Activated CD4-positive, alpha-beta T cell treated with anti-CD3 and anti-CD28 coated beads, Interleukin-2, amount 10 ng/mL, durations not matched to agents 24 days and 14 days (primary cell): ENCODE results near the gene FBXO44. TPM values are rescaled to one million over a fixed set of nuclear protein-coding genes. Genes with fewer than 3 reads are reported as not detected.

Source experiments
- DNase-seq: peaks from one replicate; pipeline ENCODE4 v3.0.0; 2022
- H3K27ac Mint-ChIP-seq: one replicate; pipeline ENCODE4 v1.8.0; 2022; ENCODE audit warnings: mild to moderate bottlenecking, mixed read lengths
- H3K27me3 Mint-ChIP-seq: one replicate; pipeline ENCODE4 v1.8.0; 2022; ENCODE audit warnings: mixed read lengths
- H3K36me3 Mint-ChIP-seq: one replicate; pipeline ENCODE4 v1.8.0; 2022; ENCODE audit warnings: low read depth, mild to moderate bottlenecking, mixed read lengths
- H3K4me1 Mint-ChIP-seq: one replicate; pipeline ENCODE4 v1.8.0; 2021; ENCODE audit warnings: mixed read lengths
- H3K4me3 Mint-ChIP-seq: one replicate; pipeline ENCODE4 v1.8.0; 2022; ENCODE audit warnings: mild to moderate bottlenecking, moderate library complexity, mixed read lengths
- H3K9me3 Mint-ChIP-seq: one replicate; pipeline ENCODE4 v1.8.0; 2021; ENCODE audit warnings: mixed read lengths
- intact Hi-C: fragments of 100-400 bp; cut with micrococcal nuclease; formaldehyde crosslinking; loops from one replicate; pipeline ENCODE4 v1.15.1; 2023
- total RNA-seq: library from RNA; stranded (reverse); gene quantifications from 2 replicates; pipeline ENCODE4 v1.2.3, GENCODE V29; 2022

Gene FBXO44
- total RNA-seq, 1 donor from 2014 or later, result 20.6 TPM

DNA sequence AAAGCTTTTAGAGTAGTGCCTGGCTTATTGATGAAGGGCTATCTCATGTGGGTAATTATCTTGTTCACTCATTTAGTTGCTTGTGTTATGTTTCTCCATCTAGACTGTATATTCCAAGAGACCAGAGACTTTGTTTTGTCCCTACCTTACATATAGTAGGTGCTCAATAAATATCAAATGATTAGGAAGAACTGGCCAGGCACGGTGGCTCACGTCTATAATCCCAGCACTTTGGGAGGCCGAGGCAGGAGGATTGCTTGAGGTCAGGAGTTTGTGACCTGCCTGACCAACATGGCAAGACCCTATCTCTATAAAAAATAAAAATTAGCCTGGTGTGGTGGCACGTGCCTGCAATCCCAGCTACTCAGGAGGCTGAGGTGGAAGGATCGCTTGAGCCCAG, 9.4 kb upstream of the FBXO44 start:
- no peak for DNase-seq
- Mint-ChIP-seq H3K27me3 (peaks cover 17% of the 10 kb centered on the region), H3K9me3 (no peaks in the 10 kb centered on the region), H3K36me3 (no peaks in the 10 kb centered on the region), H3K4me3 (no peak overlapping the region), H3K4me1 (peaks cover 7% of the 10 kb centered on the region), H3K27ac (no peak overlapping the region)
- intact Hi-C loops, result loop anchor here (1.0 kb wide), 2 partner anchors 309 to 608 kb away; no protein-coding TSS in a partner anchor

- H3K36me3 Mint-ChIP-seq, result no peaks in the 10 kb centered on the region
- peak; percentile 94 for DNase-seq
- H3K4me1 Mint-ChIP-seq, result peaks cover 8% of the 10 kb centered on the region
- peaks cover 16% of the 10 kb centered on the region for H3K27me3 Mint-ChIP-seq
- no peak overlapping the region for H3K4me3 Mint-ChIP-seq
- intact Hi-C loops, result loop anchor here (1.0 kb wide), 2 partner anchors 309 to 608 kb away; no protein-coding TSS in a partner anchor
- H3K27ac Mint-ChIP-seq, result no peak overlapping the region
- H3K9me3 Mint-ChIP-seq, result no peaks in the 10 kb centered on the region
Observed at GRCh38 chr1:11645670-11646265, 8.9 kb upstream of the FBXO44 start.

DNA sequence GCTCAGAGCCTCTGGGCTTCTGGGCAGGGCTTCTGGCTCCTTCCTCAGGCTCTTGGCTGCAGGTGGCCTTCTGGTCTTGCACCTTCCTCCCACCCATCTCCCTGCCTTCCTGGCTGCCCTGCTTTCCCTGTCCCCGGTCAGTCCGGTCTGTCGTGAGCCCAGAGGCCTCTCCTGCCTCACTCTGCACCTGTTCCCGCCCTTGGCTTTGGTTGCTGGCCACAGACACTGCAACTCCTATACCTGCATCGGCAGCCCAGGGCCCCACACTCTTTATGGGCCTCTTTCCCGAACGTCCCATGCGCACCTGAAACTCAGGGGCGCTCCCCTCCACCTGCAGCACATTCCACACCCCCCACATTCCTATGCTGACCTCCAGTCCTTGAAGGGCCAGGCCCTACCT, 8.4 kb upstream of the FBXO44 start:
- DNase-seq, result no peak
- intact Hi-C loops, result no loop called here
- H3K27me3 Mint-ChIP-seq, result peaks cover 20% of the 10 kb centered on the region
- no peaks in the 10 kb centered on the region for H3K9me3 Mint-ChIP-seq
- no peaks in the 10 kb centered on the region for H3K36me3 Mint-ChIP-seq
- H3K4me3 Mint-ChIP-seq, result no peak overlapping the region
- no peak overlapping the region for H3K27ac Mint-ChIP-seq
- peaks cover 12% of the 10 kb centered on the region for H3K4me1 Mint-ChIP-seq

DNA sequence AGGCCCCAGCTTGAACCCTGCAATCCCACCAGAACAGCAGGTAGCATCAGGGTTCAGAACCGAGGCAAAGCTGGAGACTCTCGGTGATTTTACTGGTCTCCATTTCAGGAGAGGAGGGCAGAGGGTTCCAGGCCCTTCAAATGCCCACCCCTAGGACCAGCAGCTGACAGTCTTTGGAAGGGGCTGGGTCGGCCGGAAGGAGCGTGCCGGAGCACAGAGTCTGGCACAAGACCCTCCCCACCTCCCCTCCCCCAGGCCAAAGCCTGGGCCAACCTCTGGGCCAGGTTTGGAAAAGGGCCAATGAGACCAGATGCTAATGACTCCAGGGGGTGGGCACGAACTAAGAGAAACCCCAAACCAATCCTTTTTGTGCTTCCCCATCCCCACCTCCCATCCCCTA, 7.3 kb upstream of the FBXO44 start:
- no peak for DNase-seq
- intact Hi-C loops, result no loop called here
- no peaks in the 10 kb centered on the region for H3K9me3 Mint-ChIP-seq
- no peak overlapping the region for H3K4me3 Mint-ChIP-seq
- H3K27me3 Mint-ChIP-seq, result peaks cover 22% of the 10 kb centered on the region
- peaks cover 11% of the 10 kb centered on the region for H3K4me1 Mint-ChIP-seq
- H3K36me3 Mint-ChIP-seq, result no peaks in the 10 kb centered on the region
- no peak overlapping the region for H3K27ac Mint-ChIP-seq

DNA sequence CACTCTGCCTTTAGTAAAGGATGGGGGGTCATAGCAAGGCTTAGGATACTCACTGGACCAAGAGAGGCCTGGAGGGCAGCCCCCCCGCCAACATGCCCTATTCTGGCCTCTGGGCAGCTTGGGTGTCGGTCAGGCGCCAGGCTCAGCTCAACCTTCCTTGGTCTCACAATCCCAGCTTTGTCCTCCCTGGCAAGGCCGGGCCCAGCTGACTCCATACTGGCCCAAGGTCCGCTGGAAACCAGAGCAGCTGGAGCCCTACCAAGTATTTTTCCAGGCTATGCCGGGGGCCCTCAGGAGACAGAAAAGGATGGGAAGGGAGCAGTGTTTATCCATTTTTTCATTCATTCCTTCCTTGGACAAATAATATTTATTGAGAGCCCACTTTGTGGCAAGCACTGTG, 6.6 kb upstream of the FBXO44 start:
- H3K27me3 Mint-ChIP-seq, result peaks cover 21% of the 10 kb centered on the region
- intact Hi-C loops, result no loop called here
- no peaks in the 10 kb centered on the region for H3K36me3 Mint-ChIP-seq
- no peak overlapping the region for H3K4me3 Mint-ChIP-seq
- H3K27ac Mint-ChIP-seq, result no peak overlapping the region
- DNase-seq, result no peak
- H3K4me1 Mint-ChIP-seq, result peaks cover 10% of the 10 kb centered on the region
- H3K9me3 Mint-ChIP-seq, result no peaks in the 10 kb centered on the region

- H3K27me3 Mint-ChIP-seq, result peaks cover 21% of the 10 kb centered on the region
- peaks cover 10% of the 10 kb centered on the region for H3K4me1 Mint-ChIP-seq
- H3K36me3 Mint-ChIP-seq, result no peaks in the 10 kb centered on the region
- H3K9me3 Mint-ChIP-seq, result no peaks in the 10 kb centered on the region
- H3K4me3 Mint-ChIP-seq, result peak overlapping the region; percentile 58
- H3K27ac Mint-ChIP-seq, result no peak overlapping the region
- DNase-seq, result peak; percentile 86
- intact Hi-C loops, result no loop called here
Observed at GRCh38 chr1:11648732-11649158, 5.9 kb upstream of the FBXO44 start.

GRCh38 chr1:11649237-11649623, 5.4 kb upstream of the FBXO44 start:
- peaks cover 10% of the 10 kb centered on the region for H3K4me1 Mint-ChIP-seq
- no peaks in the 10 kb centered on the region for H3K9me3 Mint-ChIP-seq
- H3K27me3 Mint-ChIP-seq, result peaks cover 21% of the 10 kb centered on the region
- H3K27ac Mint-ChIP-seq, result no peak overlapping the region
- intact Hi-C loops, result no loop called here
- H3K36me3 Mint-ChIP-seq, result no peaks in the 10 kb centered on the region
- DNase-seq, result no peak
- H3K4me3 Mint-ChIP-seq, result no peak overlapping the region

GRCh38 chr1:11649624-11650330, 4.9 kb upstream of the FBXO44 start:
- no peak for DNase-seq
- H3K9me3 Mint-ChIP-seq, result no peaks in the 10 kb centered on the region
- H3K27me3 Mint-ChIP-seq, result peaks cover 21% of the 10 kb centered on the region
- peaks cover 10% of the 10 kb centered on the region for H3K4me1 Mint-ChIP-seq
- intact Hi-C loops, result loop anchor here (1.0 to 2.0 kb wide), 2 partner anchors 61 to 70 kb away; no protein-coding TSS in a partner anchor
- no peaks in the 10 kb centered on the region for H3K36me3 Mint-ChIP-seq
- no peak overlapping the region for H3K27ac Mint-ChIP-seq
- peak overlapping the region; percentile 35 for H3K4me3 Mint-ChIP-seq

- H3K27me3 Mint-ChIP-seq, result peaks cover 21% of the 10 kb centered on the region
- intact Hi-C loops, result loop anchor here (1.0 to 2.0 kb wide), 2 partner anchors 60 to 69 kb away; no protein-coding TSS in a partner anchor
- H3K36me3 Mint-ChIP-seq, result no peaks in the 10 kb centered on the region
- H3K9me3 Mint-ChIP-seq, result no peaks in the 10 kb centered on the region
- H3K27ac Mint-ChIP-seq, result no peak overlapping the region
- peak overlapping the region; percentile 50 for H3K4me3 Mint-ChIP-seq
- H3K4me1 Mint-ChIP-seq, result peaks cover 12% of the 10 kb centered on the region
- peak; percentile 92 for DNase-seq
Observed at GRCh38 chr1:11650331-11650991, 4.2 kb upstream of the FBXO44 start.

DNA sequence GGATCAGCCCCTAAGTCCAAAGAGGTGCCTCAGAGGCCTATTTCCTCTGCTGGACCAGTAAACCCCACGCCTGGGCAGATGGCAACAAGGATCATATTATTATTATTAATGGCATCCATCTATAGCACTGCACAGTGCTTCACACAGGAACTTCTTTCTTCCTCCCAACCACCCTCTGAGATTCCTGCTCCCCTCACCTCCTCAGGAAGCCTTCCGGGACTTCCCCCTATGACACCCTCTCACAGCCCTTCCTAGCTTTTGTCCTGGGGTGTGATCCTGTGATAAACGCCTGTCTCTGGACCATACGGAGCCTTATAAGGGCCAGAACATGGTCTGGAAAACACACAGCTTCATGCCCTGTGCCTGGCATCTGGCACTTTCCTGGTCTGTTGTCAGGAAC, 3.7 kb upstream of the FBXO44 start:
- no peak for DNase-seq
- peaks cover 16% of the 10 kb centered on the region for H3K4me1 Mint-ChIP-seq
- H3K4me3 Mint-ChIP-seq, result peak overlapping the region; percentile 50
- peaks cover 21% of the 10 kb centered on the region for H3K27me3 Mint-ChIP-seq
- peaks cover under 1% of the 10 kb centered on the region for H3K36me3 Mint-ChIP-seq
- no peak overlapping the region for H3K27ac Mint-ChIP-seq
- intact Hi-C loops, result loop anchor here (2.0 kb wide), 1 partner anchor 60 kb away; no protein-coding TSS in a partner anchor
- no peaks in the 10 kb centered on the region for H3K9me3 Mint-ChIP-seq

DNA sequence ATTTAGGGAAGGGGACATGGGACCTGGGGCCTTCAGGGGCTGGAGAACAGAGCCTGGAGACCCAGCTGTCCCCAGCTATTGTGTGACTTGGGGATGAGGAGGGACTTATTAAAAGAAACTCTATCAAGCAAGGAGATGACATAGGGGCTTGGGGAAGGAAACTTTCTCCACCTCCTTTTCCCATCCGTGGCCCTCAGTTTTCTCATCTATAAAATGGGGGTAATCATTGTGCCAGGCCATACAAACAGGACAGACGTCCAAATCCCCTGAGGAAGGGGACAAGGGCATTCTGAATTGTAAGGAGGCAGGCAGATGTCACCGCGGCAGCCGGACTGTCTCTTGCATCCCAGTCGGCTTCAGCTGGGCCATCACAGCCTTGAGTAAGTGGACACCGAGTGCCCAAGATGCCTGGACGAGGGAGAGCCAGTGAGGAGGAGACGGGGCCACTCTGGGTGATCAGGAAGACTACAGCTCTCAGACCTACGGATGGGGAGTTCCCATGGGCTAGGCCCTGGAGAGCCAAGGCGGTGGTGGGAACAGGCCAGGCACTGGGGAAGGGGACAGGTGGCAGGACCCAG, 2.4 kb upstream of the FBXO44 start:
- Mint-ChIP-seq H3K9me3 (no peaks in the 10 kb centered on the region), H3K4me1 (peaks cover 16% of the 10 kb centered on the region), H3K4me3 (no peak overlapping the region)

GRCh38 chr1:11653101-11653860, 1.4 kb upstream of the FBXO44 start:
- no peaks in the 10 kb centered on the region for H3K9me3 Mint-ChIP-seq
- peak overlapping the region; percentile 30 for H3K4me3 Mint-ChIP-seq
- peaks cover 16% of the 10 kb centered on the region for H3K4me1 Mint-ChIP-seq
- intact Hi-C loops, result no loop called here
- DNase-seq, result no peak
- H3K36me3 Mint-ChIP-seq, result peaks cover 4% of the 10 kb centered on the region
- peaks cover 16% of the 10 kb centered on the region for H3K27me3 Mint-ChIP-seq
- no peak overlapping the region for H3K27ac Mint-ChIP-seq

More for the DNA sequence above, 2.4 kb upstream of the FBXO44 start:
- H3K36me3 Mint-ChIP-seq, result peaks cover 1% of the 10 kb centered on the region
- no peak for DNase-seq
- intact Hi-C loops, result no loop called here
- peaks cover 16% of the 10 kb centered on the region for H3K27me3 Mint-ChIP-seq
- H3K27ac Mint-ChIP-seq, result no peak overlapping the region

- H3K27me3 Mint-ChIP-seq, result peaks cover 16% of the 10 kb centered on the region
- DNase-seq, result no peak
- H3K4me1 Mint-ChIP-seq, result peaks cover 15% of the 10 kb centered on the region
- peaks cover 4% of the 10 kb centered on the region for H3K36me3 Mint-ChIP-seq
- H3K4me3 Mint-ChIP-seq, result peak overlapping the region; percentile 30
- no peaks in the 10 kb centered on the region for H3K9me3 Mint-ChIP-seq
- intact Hi-C loops, result loop anchor here (2.0 kb wide), 1 partner anchor 27 kb away; the partner anchor contains the start of gene MAD2L2
- no peak overlapping the region for H3K27ac Mint-ChIP-seq
Observed at GRCh38 chr1:11653861-11654136, 878 bp upstream of the FBXO44 start.
